HEK293 (cell line): ENCODE data around the gene RBPJ.
A peak's percentile ranks its signal among the peaks of the same experiment; 100 is the strongest.

ENCODE experiments used
- CTCF ChIA-PET: fragments of 350-600 bp; formaldehyde crosslinking; extraction: SDS; loops from one replicate; lab custom pipeline; 2021; ENCODE audit warnings: antibody characterized with exemption; lab: Yijun Ruan, JAX
- POLR2A ChIA-PET: fragments of 300-600 bp; formaldehyde crosslinking; extraction: SDS; loops from one replicate; lab custom pipeline; 2020; ENCODE audit warnings: antibody characterized with exemption, inconsistent platforms; lab: Yijun Ruan, JAX
- H3K27ac ChIP-seq: fragments of 200-500 bp; sonication (Bioruptor generic); 2 replicates; pipeline ENCODE4 v1.5.1; 2014; ENCODE audit warnings: low read depth, low read length, control low read depth, inconsistent platforms; ENCODE audit errors: extremely low read depth
- H3K36me3 ChIP-seq, 2 experiments: fragments of 200-500 bp in 1 of 2; sonication (Bioruptor generic) in 1 of 2; 1 replicate in 1 of 2; 2 replicates in 1 of 2; pipeline ENCODE4 v1.5.1; 2014 to 2017; ENCODE audit warnings: inconsistent platforms in 2 of 2, low read length in 2 of 2; ENCODE audit not compliant: control insufficient read depth in 2 of 2, insufficient read depth in 1 of 2
- H3K4me1 ChIP-seq: fragments of 200-500 bp; sonication (Bioruptor generic); 2 replicates; pipeline ENCODE4 v1.5.1; 2014; ENCODE audit warnings: mild to moderate bottlenecking, low read length, inconsistent platforms; ENCODE audit not compliant: control insufficient read depth, insufficient read depth
- H3K4me3 ChIP-seq: 2 replicates; pipeline ENCODE4 v1.5.1; 2011; ENCODE audit warnings: low read depth, mild to moderate bottlenecking, control low read depth, low read length, moderate library complexity
- H3K9me3 ChIP-seq: fragments of 200-500 bp; sonication (Bioruptor generic); 2 replicates; pipeline ENCODE4 v1.5.1; 2014; ENCODE audit warnings: low read depth, low read length, inconsistent platforms; ENCODE audit not compliant: control insufficient read depth, insufficient read depth
- FEZF1 ChIP-seq: fragments of 450-650 bp; formaldehyde crosslinking; IDR thresholded peaks from 2 replicates; pipeline ENCODE4 v1.5.1; 2016; ENCODE audit warnings: missing biosample characterization, missing genetic modification characterization
- GLI4 ChIP-seq: fragments of 450-650 bp; formaldehyde crosslinking; IDR thresholded peaks from 2 replicates; pipeline ENCODE4 v1.5.1; 2016; ENCODE audit warnings: missing biosample characterization, missing genetic modification characterization
- HOXA7 ChIP-seq: sonication (generic); formaldehyde crosslinking; IDR thresholded peaks from 2 replicates; pipeline ENCODE4 v1.8.1; 2022; ENCODE audit warnings: missing genetic modification reagents, borderline replicate concordance
- PRDM6 ChIP-seq: fragments of 450-650 bp; formaldehyde crosslinking; IDR thresholded peaks from 2 replicates; pipeline ENCODE4 v1.5.1; 2017; ENCODE audit warnings: missing biosample characterization, missing genetic modification characterization
- TCF7L2 ChIP-seq: IDR thresholded peaks from 2 replicates; pipeline ENCODE4 v1.6.1; 2011; ENCODE audit warnings: low read depth, mild to moderate bottlenecking, inconsistent platforms, low read length, moderate library complexity, borderline replicate concordance
- ZBTB6 ChIP-seq: fragments of 450-650 bp; formaldehyde crosslinking; IDR thresholded peaks from 2 replicates; pipeline ENCODE4 v1.5.1; 2017; ENCODE audit warnings: missing biosample characterization, missing genetic modification characterization
- ZNF16 ChIP-seq: fragments of 450-650 bp; formaldehyde crosslinking; IDR thresholded peaks from 2 replicates; pipeline ENCODE4 v1.5.1; 2016; ENCODE audit warnings: low read depth, missing biosample characterization, missing genetic modification characterization
- ZNF221 ChIP-seq: fragments of 450-650 bp; formaldehyde crosslinking; IDR thresholded peaks from 2 replicates; pipeline ENCODE4 v1.5.1; 2017; ENCODE audit warnings: missing biosample characterization, missing genetic modification characterization, borderline replicate concordance
- ZNF488 ChIP-seq: fragments of 450-650 bp; formaldehyde crosslinking; IDR thresholded peaks from 2 replicates; pipeline ENCODE4 v1.5.1; 2016; ENCODE audit warnings: missing biosample characterization, missing genetic modification characterization
- ZNF501 ChIP-seq: fragments of 450-650 bp; formaldehyde crosslinking; IDR thresholded peaks from 2 replicates; pipeline ENCODE4 v1.5.1; 2016; ENCODE audit warnings: missing biosample characterization, missing genetic modification characterization
- ZNF518A ChIP-seq: fragments of 450-650 bp; formaldehyde crosslinking; conservative IDR thresholded peaks from 2 replicates; pipeline ENCODE4 v1.5.1; 2016; ENCODE audit warnings: low read depth, missing biosample characterization, missing genetic modification characterization
- ZNF558 ChIP-seq: fragments of 450-650 bp; formaldehyde crosslinking; IDR thresholded peaks from 2 replicates; pipeline ENCODE4 v1.5.1; 2016; ENCODE audit warnings: missing biosample characterization, missing genetic modification characterization
- ZNF654 ChIP-seq: fragments of 450-650 bp; formaldehyde crosslinking; IDR thresholded peaks from 2 replicates; pipeline ENCODE4 v1.5.1; 2016; ENCODE audit warnings: low read depth, missing biosample characterization, missing genetic modification characterization
- ZNF658 ChIP-seq: fragments of 450-650 bp; formaldehyde crosslinking; IDR thresholded peaks from 2 replicates; pipeline ENCODE4; 2016; ENCODE audit warnings: missing biosample characterization, missing genetic modification characterization
- ZNF660 ChIP-seq: fragments of 450-650 bp; IDR thresholded peaks from 2 replicates; pipeline ENCODE4 v1.5.1; 2018; ENCODE audit warnings: missing biosample characterization, mild to moderate bottlenecking, missing genetic modification characterization
- ZNF664 ChIP-seq: fragments of 450-650 bp; formaldehyde crosslinking; IDR thresholded peaks from 2 replicates; pipeline ENCODE4 v1.5.1; 2016; ENCODE audit warnings: missing biosample characterization, missing genetic modification characterization
- ZNF791 ChIP-seq: fragments of 450-650 bp; formaldehyde crosslinking; IDR thresholded peaks from 2 replicates; pipeline ENCODE4 v1.5.1; 2016; ENCODE audit warnings: missing biosample characterization, missing genetic modification characterization
- ZNF843 ChIP-seq: fragments of 450-650 bp; formaldehyde crosslinking; IDR thresholded peaks from 2 replicates; pipeline ENCODE4 v1.5.1; 2016; ENCODE audit warnings: missing biosample characterization, missing genetic modification characterization
- ZSCAN16 ChIP-seq: fragments of 450-650 bp; formaldehyde crosslinking; IDR thresholded peaks from 2 replicates; pipeline ENCODE4 v1.5.1; 2016; ENCODE audit warnings: missing biosample characterization, missing genetic modification characterization
- ZSCAN23 ChIP-seq: fragments of 450-650 bp; formaldehyde crosslinking; IDR thresholded peaks from 2 replicates; pipeline ENCODE4 v1.5.1; 2016; ENCODE audit warnings: missing biosample characterization, missing genetic modification characterization
- TF ChIP-seq, protein P1 (sequence below): fragments of 450-650 bp; formaldehyde crosslinking; IDR thresholded peaks from 2 replicates; pipeline ENCODE4 v1.5.1; 2016; ENCODE audit warnings: missing biosample characterization, missing genetic modification characterization

Gene RBPJ

DNA sequence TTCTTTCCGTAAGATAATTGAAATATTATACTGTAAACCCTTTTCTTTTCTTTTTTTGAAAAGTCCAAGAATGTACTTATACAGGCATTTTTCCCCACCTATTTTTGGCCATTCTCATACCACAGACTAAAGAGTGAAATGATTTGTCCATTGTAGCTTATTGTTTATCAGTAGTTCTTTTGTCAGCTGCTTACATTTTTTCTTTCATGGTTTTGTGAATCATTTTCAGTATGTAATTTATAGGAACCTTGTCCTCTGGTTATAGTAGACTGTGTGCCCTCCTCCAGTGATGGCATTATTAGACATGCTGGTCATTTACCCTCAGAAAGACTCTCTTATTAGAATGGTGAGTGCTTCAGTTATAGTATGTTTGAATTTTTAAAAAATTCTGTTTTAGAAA, 112.7 kb downstream of the RBPJ start (continued):
- TF ChIP-seq, protein P1, sequence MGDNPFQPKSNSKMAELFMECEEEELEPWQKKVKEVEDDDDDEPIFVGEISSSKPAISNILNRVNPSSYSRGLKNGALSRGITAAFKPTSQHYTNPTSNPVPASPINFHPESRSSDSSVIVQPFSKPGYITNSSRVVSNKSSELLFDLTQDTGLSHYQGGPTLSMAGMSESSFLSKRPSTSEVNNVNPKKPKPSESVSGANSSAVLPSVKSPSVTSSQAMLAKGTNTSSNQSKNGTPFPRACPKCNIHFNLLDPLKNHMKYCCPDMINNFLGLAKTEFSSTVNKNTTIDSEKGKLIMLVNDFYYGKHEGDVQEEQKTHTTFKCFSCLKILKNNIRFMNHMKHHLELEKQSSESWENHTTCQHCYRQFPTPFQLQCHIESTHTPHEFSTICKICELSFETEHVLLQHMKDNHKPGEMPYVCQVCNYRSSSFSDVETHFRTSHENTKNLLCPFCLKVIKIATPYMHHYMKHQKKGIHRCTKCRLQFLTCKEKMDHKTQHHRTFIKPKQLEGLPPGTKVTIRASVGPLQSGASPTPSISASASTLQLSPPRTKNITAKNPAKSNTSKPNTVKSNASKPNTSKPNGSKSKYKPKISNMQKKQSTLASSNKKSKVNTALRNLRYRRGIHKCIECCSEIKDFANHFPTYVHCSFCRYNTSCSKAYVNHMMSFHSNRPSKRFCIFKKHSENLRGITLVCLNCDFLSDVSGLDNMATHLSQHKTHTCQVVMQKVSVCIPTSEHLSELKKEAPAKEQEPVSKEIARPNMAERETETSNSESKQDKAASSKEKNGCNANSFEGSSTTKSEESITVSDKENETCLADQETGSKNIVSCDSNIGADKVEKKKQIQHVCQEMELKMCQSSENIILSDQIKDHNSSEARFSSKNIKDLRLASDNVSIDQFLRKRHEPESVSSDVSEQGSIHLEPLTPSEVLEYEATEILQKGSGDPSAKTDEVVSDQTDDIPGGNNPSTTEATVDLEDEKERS (tag by site-specific recombination) = no peak
- no peak for TF ChIP-seq ZNF501 (tag by site-specific recombination)
- TF ChIP-seq, all 188 proteins: peak for 0

DNA sequence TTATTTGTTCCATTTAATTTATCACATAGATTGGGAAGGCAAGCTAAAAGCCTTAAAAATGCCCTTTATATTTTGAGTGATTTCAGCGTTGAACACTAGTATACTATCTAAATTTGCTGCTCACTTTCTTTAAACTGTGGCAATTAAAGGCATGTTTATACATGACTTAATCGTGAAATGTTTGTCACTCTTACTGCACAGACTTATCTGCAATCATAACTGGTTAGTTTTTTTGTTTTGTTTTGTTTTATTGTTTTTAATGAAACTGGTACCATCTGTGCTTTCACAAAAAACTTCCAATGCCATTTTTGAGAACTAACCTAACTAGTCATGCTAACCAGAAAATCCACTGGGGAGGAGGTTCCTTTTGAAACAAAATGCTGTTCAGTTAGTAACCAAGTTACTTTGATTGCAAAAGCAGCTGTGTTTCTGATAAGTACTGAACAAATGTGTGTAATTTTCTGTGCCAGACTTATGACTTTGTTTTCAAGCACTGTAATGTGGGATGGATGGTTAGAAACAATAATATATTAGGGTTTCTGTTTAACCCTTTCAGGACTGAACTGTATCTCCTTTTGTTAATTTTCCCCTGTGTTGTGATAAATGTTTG, 113.3 kb downstream of the RBPJ start:
- POLR2A ChIA-PET = no interaction called here
- Histone ChIP-seq H3K9me3 (no peaks in the 10 kb centered on the region), H3K4me1 (no peaks in the 10 kb centered on the region), H3K4me3 (no peak overlapping the region)
- peak; percentile 50; the same call in 1 of the 2 replicates for TF ChIP-seq PRDM6 (tag by site-specific recombination)
- TF ChIP-seq ZNF664 (tag by site-specific recombination) = peak; percentile 46; the same call in 1 of the 2 replicates
- 0 out of 2 replicates have a peak, but pooled peaks have one; percentile 36 for TF ChIP-seq ZNF558
- no peak for TF ChIP-seq TCF7L2
- 0 out of 2 replicates have a peak, but pooled peaks have one; percentile 24 for TF ChIP-seq FEZF1 (tag by site-specific recombination)
- TF ChIP-seq, all 188 proteins: peak for 4
- no peak overlapping the region for H3K27ac ChIP-seq
- peaks cover 4 to 52% of the 10 kb centered on the region in 2 experiments; a peak in 2 of 3 replicates for H3K36me3 ChIP-seq
- CTCF ChIA-PET = interaction anchor here (0.5 kb wide), 1 partner anchor 27 kb away, joined by 3 read pairs; no protein-coding TSS in a partner anchor

- ChIA-PET POLR2A (no interaction called here), CTCF (no interaction called here)
- Histone ChIP-seq H3K4me1 (no peaks in the 10 kb centered on the region), H3K36me3 (peaks cover 0 to 26% of the 10 kb centered on the region in 2 experiments; a peak in 1 of 3 replicates), H3K27ac (no peak overlapping the region), H3K9me3 (no peaks in the 10 kb centered on the region), H3K4me3 (no peak overlapping the region)
- no peak for TF ChIP-seq ZNF658 (tag by site-specific recombination)
- no peak for TF ChIP-seq ZNF654 (tag by site-specific recombination)
- no peak for TF ChIP-seq HOXA7
- no peak for TF ChIP-seq ZNF660 (tag by site-specific recombination)
- TF ChIP-seq ZNF791 (tag by site-specific recombination) = no peak
- TF ChIP-seq ZBTB6 (tag by site-specific recombination) = no peak
- TF ChIP-seq ZSCAN16 (tag by site-specific recombination) = no peak
- no peak for TF ChIP-seq GLI4 (tag by site-specific recombination)
- no peak for TF ChIP-seq ZNF221
- TF ChIP-seq ZNF518A (tag by site-specific recombination) = no peak
- TF ChIP-seq ZNF488 (tag by site-specific recombination) = no peak
- no peak for TF ChIP-seq ZSCAN23 (tag by site-specific recombination)
- TF ChIP-seq ZNF16 (tag by site-specific recombination) = no peak
- TF ChIP-seq ZNF843 (tag by site-specific recombination) = no peak
These were observed 120.3 kb downstream of the RBPJ start for GRCh38 chr4:26441102-26441501.
